H1 (cell line): ENCODE results near the gene SLC1A6. TPM values are rescaled to one million over a fixed set of nuclear protein-coding genes. Genes with fewer than 3 reads are reported as not detected.

Source experiments
- ATF3 ChIP-seq: IDR thresholded peaks from 2 replicates; pipeline ENCODE4 v1.6.1; 2011; ENCODE audit warnings: low read depth, mild to moderate bottlenecking, low read length; ENCODE audit not compliant: insufficient read depth
- BACH1 ChIP-seq: IDR thresholded peaks from 2 replicates; pipeline ENCODE4 v1.6.1; 2012; ENCODE audit warnings: low read length, improper control_type of control experiment
- CBX8 ChIP-seq: fragments of 300-800, 300-1000 bp; sonication (generic); IDR thresholded peaks from 2 replicates; pipeline ENCODE4 v1.7.1; 2016; ENCODE audit warnings: low read depth, low read length, borderline replicate concordance
- CHD1 ChIP-seq: IDR thresholded peaks from 2 replicates; pipeline ENCODE4 v1.6.1; 2012; ENCODE audit warnings: low read depth, low read length, improper control_type of control experiment
- CREB1 ChIP-seq: IDR thresholded peaks from 2 replicates; pipeline ENCODE4 v1.6.1; 2012; ENCODE audit warnings: inconsistent platforms
- EGR1 ChIP-seq: IDR thresholded peaks from 2 replicates; pipeline ENCODE4 v1.6.1; 2011; ENCODE audit warnings: low read depth, low read length, borderline replicate concordance
- EP300 ChIP-seq, 2 experiments: IDR thresholded peaks; 1 replicate in 1 of 2; 2 replicates in 1 of 2; pipeline ENCODE4 v1.6.1; 2011 to 2012; ENCODE audit warnings: low read depth in 2 of 2, low read length in 2 of 2, mild to moderate bottlenecking in 2 of 2, borderline replicate concordance in 1 of 2, inconsistent platforms in 1 of 2, moderate library complexity in 1 of 2
- KDM5A ChIP-seq: fragments of 200-600 bp; IDR thresholded peaks from 2 replicates; pipeline ENCODE4 v1.7.1; 2012; ENCODE audit warnings: mild to moderate bottlenecking, low read length, inconsistent platforms, mixed read lengths
- NANOG ChIP-seq: IDR thresholded peaks from 2 replicates; pipeline ENCODE4 v1.6.1; 2011; ENCODE audit warnings: low read length, low read depth, mild to moderate bottlenecking, inconsistent platforms; ENCODE audit not compliant: insufficient read depth, poor library complexity, severe bottlenecking
- NRF1 ChIP-seq: IDR thresholded peaks from 2 replicates; pipeline ENCODE4 v1.6.1; 2011; ENCODE audit warnings: mild to moderate bottlenecking, low read depth, low read length, improper control_type of control experiment
- POU5F1 ChIP-seq: IDR thresholded peaks from 2 replicates; pipeline ENCODE4 v1.6.1; 2011; ENCODE audit warnings: low read depth, mild to moderate bottlenecking, low read length, moderate library complexity
- RBBP5 ChIP-seq: IDR thresholded peaks from 2 replicates; pipeline ENCODE4 v1.7.1; 2012; ENCODE audit warnings: low read depth, mild to moderate bottlenecking, inconsistent platforms, low read length, moderate library complexity, borderline replicate concordance
- SAP30 ChIP-seq: fragments of 300-600 bp; sonication (generic); IDR thresholded peaks from 2 replicates; pipeline ENCODE4 v1.7.1; 2012; ENCODE audit warnings: low read length, moderate library complexity, mild to moderate bottlenecking, inconsistent platforms; ENCODE audit not compliant: insufficient read depth, insufficient replicate concordance
- SIN3A ChIP-seq, 2 experiments: IDR thresholded peaks in 1 of 2; conservative IDR thresholded peaks in 1 of 2; 2 replicates each; pipeline ENCODE4 v1.6.1; 2011 to 2012; ENCODE audit warnings: low read length in 2 of 2, improper control_type of control experiment in 1 of 2, low read depth in 1 of 2, mild to moderate bottlenecking in 1 of 2
- SRF ChIP-seq: IDR thresholded peaks from 2 replicates; pipeline ENCODE4 v1.6.1; 2011; ENCODE audit warnings: mild to moderate bottlenecking, low read depth, low read length, moderate library complexity
- TAF7 ChIP-seq: optimal IDR thresholded peaks from 2 replicates; pipeline ENCODE3; 2011; ENCODE audit warnings: low read depth, mild to moderate bottlenecking, inconsistent platforms, low read length, moderate library complexity, borderline replicate concordance
- ZNF274 ChIP-seq: IDR thresholded peaks from 2 replicates; pipeline ENCODE4 v1.7.0; 2012; ENCODE audit warnings: low read length, borderline replicate concordance; ENCODE audit errors: extremely low read depth
- polyA plus RNA-seq, 7 experiments: library from polyadenylated mRNA; depleted of rRNA in 3 of 7; stranded (reverse) in 5 of 7; unstranded in 2 of 7; fragments of >200 nt in 5 of 7; fragments of 200-250 nt in 2 of 7; gene quantifications; 1 replicate in 5 of 7; 2 replicates in 1 of 7; 4 replicates in 1 of 7; pipeline versions ENCODE4 v1.2.1 to v1.2.3, GENCODE V29; 2011 to 2013; ENCODE audit warnings: missing spikeins in 2 of 7, mixed read lengths in 2 of 7
- total RNA-seq: library from RNA; stranded (reverse); fragmentation: NEBNext Ultra II Directional; extraction: Animal tissue kit (Norgen Biotek cat#: 25700); gene quantifications from 2 replicates; pipeline ENCODE4 v1.2.1, GENCODE V29; 2021
- TF ChIP-seq, protein P1 (sequence below): IDR thresholded peaks from 2 replicates; pipeline ENCODE4 v1.6.1; 2012; ENCODE audit warnings: inconsistent platforms
- TF ChIP-seq, protein P2 (sequence below), 3 experiments: IDR thresholded peaks; 1 replicate in 2 of 3; 2 replicates in 1 of 3; pipeline versions ENCODE4 v1.5.1 to v1.6.1; 2011; ENCODE audit warnings: low read length in 3 of 3, mild to moderate bottlenecking in 3 of 3, inconsistent platforms in 2 of 3, low read depth in 1 of 3, moderate library complexity in 1 of 3; ENCODE audit not compliant: insufficient read depth in 1 of 3; ENCODE audit errors: control extremely low read depth in 1 of 3

The SLC1A6 gene
- total and polyA plus RNA-seq, 2 of the 8 experiments (the other 6 are each of a cell fraction or from before 2014, with no cell fraction given) = 14.0 to 26.6 TPM

- TF ChIP-seq RBBP5 = peak; percentile 75; the same call in 1 of the 2 replicates
- no peak for TF ChIP-seq SAP30
- TF ChIP-seq CREB1 = peak; percentile 33; the same call in 1 of the 2 replicates
- no peak for TF ChIP-seq POU5F1
- TF ChIP-seq NANOG = no peak
- no peak for TF ChIP-seq ZNF274
- 0 out of 3 replicates have a peak, but pooled peaks of 1 of the 2 experiments have one; percentile 5 for TF ChIP-seq EP300 (IDR thresholded peaks at IDR 0.05; ENCODE audit: borderline replicate concordance in 1 of 2, low read depth in 2 of 2, low read length in 2 of 2)
- no peak for TF ChIP-seq ATF3
- TF ChIP-seq, protein P1, sequence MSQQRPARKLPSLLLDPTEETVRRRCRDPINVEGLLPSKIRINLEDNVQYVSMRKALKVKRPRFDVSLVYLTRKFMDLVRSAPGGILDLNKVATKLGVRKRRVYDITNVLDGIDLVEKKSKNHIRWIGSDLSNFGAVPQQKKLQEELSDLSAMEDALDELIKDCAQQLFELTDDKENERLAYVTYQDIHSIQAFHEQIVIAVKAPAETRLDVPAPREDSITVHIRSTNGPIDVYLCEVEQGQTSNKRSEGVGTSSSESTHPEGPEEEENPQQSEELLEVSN = peak; percentile 60
- TF ChIP-seq KDM5A = no peak
- TF ChIP-seq BACH1 = no peak
- TF ChIP-seq CHD1 = no peak
- TF ChIP-seq NRF1 = no peak
- TF ChIP-seq CBX8 = no peak
- no peak for TF ChIP-seq EGR1
- peak in 1 of 2 experiments; percentile 10; a peak in 1 of 4 replicates for TF ChIP-seq SIN3A (conservative IDR thresholded peaks at IDR 0.05 in 1 of 2, IDR thresholded peaks at IDR 0.05 in 1 of 2; ENCODE audit: low read depth in 1 of 2, low read length in 2 of 2)
- TF ChIP-seq, protein P2, sequence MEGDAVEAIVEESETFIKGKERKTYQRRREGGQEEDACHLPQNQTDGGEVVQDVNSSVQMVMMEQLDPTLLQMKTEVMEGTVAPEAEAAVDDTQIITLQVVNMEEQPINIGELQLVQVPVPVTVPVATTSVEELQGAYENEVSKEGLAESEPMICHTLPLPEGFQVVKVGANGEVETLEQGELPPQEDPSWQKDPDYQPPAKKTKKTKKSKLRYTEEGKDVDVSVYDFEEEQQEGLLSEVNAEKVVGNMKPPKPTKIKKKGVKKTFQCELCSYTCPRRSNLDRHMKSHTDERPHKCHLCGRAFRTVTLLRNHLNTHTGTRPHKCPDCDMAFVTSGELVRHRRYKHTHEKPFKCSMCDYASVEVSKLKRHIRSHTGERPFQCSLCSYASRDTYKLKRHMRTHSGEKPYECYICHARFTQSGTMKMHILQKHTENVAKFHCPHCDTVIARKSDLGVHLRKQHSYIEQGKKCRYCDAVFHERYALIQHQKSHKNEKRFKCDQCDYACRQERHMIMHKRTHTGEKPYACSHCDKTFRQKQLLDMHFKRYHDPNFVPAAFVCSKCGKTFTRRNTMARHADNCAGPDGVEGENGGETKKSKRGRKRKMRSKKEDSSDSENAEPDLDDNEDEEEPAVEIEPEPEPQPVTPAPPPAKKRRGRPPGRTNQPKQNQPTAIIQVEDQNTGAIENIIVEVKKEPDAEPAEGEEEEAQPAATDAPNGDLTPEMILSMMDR (IDR thresholded peaks at IDR 0.05; ENCODE audit: control extremely low read depth in 1 of 3, insufficient read depth in 1 of 3, low read depth in 1 of 3, low read length in 3 of 3) = no peak
- TF ChIP-seq TAF7 = no peak
- TF ChIP-seq SRF = no peak
These were observed 31.0 kb upstream of the SLC1A6 start (continued) for GRCh38 chr19:15010501-15011300.
